Cardiac muscle cell (in vitro differentiated cells and primary cell): ENCODE data around the gene TPRN. TPM values are rescaled to one million over a fixed set of nuclear protein-coding genes. Genes with fewer than 3 reads are reported as not detected.

ENCODE experiments used
- DNase-seq, 2 donors: peaks; one replicate each; pipeline versions ENCODE4 v3.0.0 to v3.0.0-alpha.2; 2010 to 2017; ENCODE audit warnings: low read depth in 1 of 2, low spot score in 1 of 2
- H3K27ac ChIP-seq: fragments of 200-600 bp; sonication (generic); 2 replicates; pipeline ENCODE4 v1.5.1; 2016
- H3K27me3 ChIP-seq: fragments of 200-600 bp; sonication (generic); 2 replicates; pipeline ENCODE4 v1.6.0; 2016; ENCODE audit warnings: control low read depth
- H3K36me3 ChIP-seq: fragments of 200-600 bp; sonication (generic); 2 replicates; pipeline ENCODE4 v1.5.1; 2016; ENCODE audit warnings: control low read depth
- H3K4me1 ChIP-seq: fragments of 200-600 bp; sonication (generic); 2 replicates; pipeline ENCODE4 v1.8.1; 2017; ENCODE audit warnings: low read depth, mild to moderate bottlenecking, mixed run types
- H3K4me3 ChIP-seq: fragments of 200-600 bp; sonication (generic); 2 replicates; pipeline ENCODE4 v1.5.1; 2016; ENCODE audit warnings: mild to moderate bottlenecking
- H3K9me3 ChIP-seq: fragments of 200-600 bp; sonication (generic); 2 replicates; pipeline ENCODE4 v1.5.1; 2017; ENCODE audit warnings: low read depth, mild to moderate bottlenecking, control low read depth
- polyA plus RNA-seq: library from polyadenylated mRNA; unstranded; fragments of >200 nt; fragmentation: Nextera tagmentation; extraction: Ambion mirVana; gene quantifications from 2 replicates; pipeline ENCODE4 v1.2.1, GENCODE V29; 2016
- total RNA-seq: library from RNA; depleted of rRNA; stranded (reverse); fragments of >200 nt; gene quantifications from 2 replicates; pipeline ENCODE4 v1.2.3, GENCODE V29; 2016
- TF ChIP-seq, protein P1 (sequence below): IDR thresholded peaks from 2 replicates; pipeline ENCODE4 v1.5.1; 2012; ENCODE audit warnings: low read depth, mild to moderate bottlenecking, low read length

The TPRN gene
- total and polyA plus RNA-seq, 2 experiments from 2014 or later, result 31.2 to 34.7 TPM

- H3K9me3 ChIP-seq, result no peaks in the 10 kb centered on the region
- H3K27ac ChIP-seq, result no peak overlapping the region
- TF ChIP-seq, protein P1, sequence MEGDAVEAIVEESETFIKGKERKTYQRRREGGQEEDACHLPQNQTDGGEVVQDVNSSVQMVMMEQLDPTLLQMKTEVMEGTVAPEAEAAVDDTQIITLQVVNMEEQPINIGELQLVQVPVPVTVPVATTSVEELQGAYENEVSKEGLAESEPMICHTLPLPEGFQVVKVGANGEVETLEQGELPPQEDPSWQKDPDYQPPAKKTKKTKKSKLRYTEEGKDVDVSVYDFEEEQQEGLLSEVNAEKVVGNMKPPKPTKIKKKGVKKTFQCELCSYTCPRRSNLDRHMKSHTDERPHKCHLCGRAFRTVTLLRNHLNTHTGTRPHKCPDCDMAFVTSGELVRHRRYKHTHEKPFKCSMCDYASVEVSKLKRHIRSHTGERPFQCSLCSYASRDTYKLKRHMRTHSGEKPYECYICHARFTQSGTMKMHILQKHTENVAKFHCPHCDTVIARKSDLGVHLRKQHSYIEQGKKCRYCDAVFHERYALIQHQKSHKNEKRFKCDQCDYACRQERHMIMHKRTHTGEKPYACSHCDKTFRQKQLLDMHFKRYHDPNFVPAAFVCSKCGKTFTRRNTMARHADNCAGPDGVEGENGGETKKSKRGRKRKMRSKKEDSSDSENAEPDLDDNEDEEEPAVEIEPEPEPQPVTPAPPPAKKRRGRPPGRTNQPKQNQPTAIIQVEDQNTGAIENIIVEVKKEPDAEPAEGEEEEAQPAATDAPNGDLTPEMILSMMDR, result no peak
- H3K4me1 ChIP-seq, result no peaks in the 10 kb centered on the region
- no peak for DNase-seq
- H3K36me3 ChIP-seq, result no peaks in the 10 kb centered on the region
- peaks cover 71% of the 10 kb centered on the region for H3K27me3 ChIP-seq
- H3K4me3 ChIP-seq, result no peak overlapping the region
Observed at GRCh38 chr9:137173796-137174664, 26.5 kb downstream of the TPRN start.

DNA sequence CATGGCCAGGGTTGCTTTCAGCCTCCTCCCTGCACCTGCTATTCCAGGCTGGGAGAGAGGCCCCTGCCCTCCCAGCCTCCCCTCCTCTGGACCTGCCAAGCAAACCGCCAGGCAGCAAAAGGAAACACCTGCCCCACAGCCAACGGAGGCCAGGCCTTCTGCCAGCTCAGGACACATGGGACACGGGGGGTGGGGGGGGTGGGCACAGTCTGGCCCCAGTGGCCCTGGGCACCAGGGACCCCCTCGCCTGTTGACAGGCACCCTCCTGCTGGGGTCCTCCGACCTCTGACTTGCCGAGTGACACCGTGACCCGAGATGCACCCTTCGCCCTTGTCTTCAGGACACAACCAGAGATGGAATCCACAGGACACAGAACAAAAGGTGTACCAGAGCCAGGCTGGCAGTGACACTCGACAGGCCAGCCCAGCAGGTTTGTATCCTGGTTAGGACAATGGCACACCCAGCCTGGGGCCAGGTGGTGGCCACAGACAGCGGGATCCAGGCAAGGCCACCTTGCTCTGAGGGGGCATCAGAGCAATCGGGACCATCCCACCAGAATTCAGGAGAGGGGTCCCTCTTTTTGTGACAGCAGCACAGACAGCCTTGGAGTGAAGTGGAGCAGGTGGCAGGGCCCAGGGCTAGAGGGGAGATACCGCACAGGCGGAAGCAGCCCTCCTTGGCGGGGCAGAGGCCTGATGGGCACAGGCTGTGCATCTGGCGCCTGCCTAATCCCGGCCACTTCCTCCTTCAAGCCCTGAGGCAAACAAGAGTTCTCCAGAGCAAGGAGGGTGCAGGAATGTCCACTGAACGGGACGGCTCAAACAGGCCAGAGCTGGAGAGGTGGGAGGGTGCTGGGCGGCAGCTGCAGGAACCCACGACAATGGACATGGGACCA lies 27.4 kb downstream of the TPRN start:
- Histone ChIP-seq H3K36me3 (no peaks in the 10 kb centered on the region), H3K4me1 (peaks cover 3% of the 10 kb centered on the region), H3K4me3 (no peak overlapping the region), H3K27ac (no peak overlapping the region), H3K9me3 (no peaks in the 10 kb centered on the region), H3K27me3 (peaks cover 80% of the 10 kb centered on the region)
- no peak for DNase-seq
- TF ChIP-seq, protein P1, result no peak

DNA sequence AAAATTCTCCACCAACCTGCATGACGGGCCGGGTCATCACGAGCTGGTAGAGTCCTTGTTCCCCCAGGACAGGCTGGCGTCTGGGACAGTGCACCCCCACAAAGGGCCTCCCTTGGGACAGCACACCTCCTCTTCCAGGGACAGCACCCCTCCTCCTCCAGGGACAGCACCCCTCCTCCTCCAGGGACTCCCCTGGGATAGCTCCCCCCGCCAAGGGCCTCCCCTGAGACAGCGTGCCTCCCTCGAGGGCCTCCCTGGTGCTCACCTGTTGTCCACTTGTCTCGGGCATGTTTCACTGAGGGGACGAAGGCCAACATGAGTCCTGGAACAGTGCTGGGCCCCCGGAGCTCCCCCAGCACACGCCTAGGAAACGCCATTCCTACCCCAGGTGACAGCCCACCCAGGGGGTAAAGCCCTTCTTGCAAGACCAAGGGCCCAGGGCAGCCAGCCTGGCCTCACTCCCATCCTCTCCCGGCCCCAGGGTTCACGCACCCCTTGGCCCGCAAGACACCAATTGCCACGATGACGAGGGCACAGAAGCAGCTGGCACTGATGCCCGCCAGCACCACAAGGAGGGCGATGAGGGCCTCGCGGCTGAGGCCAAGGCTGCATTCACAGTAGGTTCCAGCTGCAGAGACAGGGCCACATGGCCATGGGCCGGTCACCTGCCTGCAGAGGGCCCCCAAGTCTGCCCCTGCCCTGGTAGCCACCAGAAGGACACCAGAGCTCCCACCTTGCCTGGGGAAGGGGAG lies 29.2 kb downstream of the TPRN start:
- Histone ChIP-seq H3K9me3 (no peaks in the 10 kb centered on the region), H3K27me3 (peaks cover 98% of the 10 kb centered on the region), H3K36me3 (no peaks in the 10 kb centered on the region), H3K4me3 (no peak overlapping the region), H3K27ac (no peak overlapping the region), H3K4me1 (peaks cover 3% of the 10 kb centered on the region)
- DNase-seq, result no peak
- TF ChIP-seq, protein P1, result no peak

DNA sequence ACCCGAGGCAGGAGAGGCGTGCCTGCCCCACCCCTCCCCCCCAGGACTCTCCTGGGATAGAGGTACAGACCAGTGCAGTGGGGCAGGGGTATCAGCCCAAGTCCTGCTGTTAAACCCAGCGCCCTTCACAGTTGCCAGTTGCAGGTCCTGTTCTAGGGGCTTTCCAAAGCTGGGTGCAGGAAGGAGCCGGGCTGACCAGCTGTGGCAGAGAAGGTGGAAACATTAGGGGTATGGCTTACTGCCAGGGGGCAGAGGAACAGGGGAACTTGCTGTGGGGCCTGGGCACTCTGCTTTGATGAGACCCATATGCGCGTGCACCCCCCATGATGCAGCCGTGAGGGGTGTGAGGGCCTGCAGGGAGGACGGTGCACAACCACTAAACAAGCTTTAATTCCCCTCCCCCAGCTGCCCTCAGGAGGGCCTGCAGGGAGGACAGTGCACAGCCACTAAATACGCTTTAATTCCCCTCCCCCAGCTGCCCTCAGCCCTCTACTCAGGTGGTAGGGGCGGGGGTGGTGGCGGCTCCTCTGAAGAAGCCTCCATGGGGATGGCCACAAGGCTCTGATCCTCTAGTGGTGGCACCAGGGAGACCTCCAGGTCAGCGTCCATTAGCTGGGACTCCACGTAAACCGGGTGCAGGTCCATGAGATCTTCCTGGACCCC lies 29.9 kb downstream of the TPRN start:
- peaks cover 99% of the 10 kb centered on the region for H3K27me3 ChIP-seq
- TF ChIP-seq, protein P1, result no peak
- H3K4me1 ChIP-seq, result peaks cover 3% of the 10 kb centered on the region
- no peaks in the 10 kb centered on the region for H3K9me3 ChIP-seq
- no peaks in the 10 kb centered on the region for H3K36me3 ChIP-seq
- no peak overlapping the region for H3K4me3 ChIP-seq
- no peak for DNase-seq
- H3K27ac ChIP-seq, result no peak overlapping the region
